Activated CD4-positive, alpha-beta T cell treated with anti-CD3 and anti-CD28 coated beads for 1 hour (primary cell): ENCODE data around the gene PPY.
"Not testable (repeated sequence)": the region's sequence is repeated elsewhere in the genome, so short reads cannot be mapped to it uniquely, and the experiment has no call there.

Experiments
- DNase-seq: peaks from one replicate; pipeline ENCODE4 v3.0.0-alpha.2; 2020

The PPY gene

GRCh38 chr17:43962479-43962878 is 20.2 kb upstream of the PPY start:
- DNase-seq, result no peak

DNA sequence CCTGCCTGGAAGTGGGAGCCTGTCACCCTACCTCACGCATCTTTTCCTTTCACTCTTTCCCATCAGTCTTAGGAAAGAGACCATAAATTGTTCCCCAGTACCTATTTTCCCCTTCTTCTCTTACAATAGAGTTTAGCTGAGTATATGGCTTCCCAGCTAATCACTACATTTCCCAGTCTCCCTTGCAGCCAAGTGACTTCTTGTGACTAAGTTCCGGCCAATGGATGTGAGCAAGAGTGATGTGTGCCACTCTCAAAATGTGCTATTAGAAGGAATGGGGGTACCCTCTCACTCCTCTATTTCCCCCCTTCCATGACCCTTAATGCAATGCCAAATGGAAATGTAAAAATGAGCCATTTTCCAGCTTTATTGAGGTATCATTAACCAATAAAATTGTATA is 19.7 kb upstream of the PPY start:
- no peak for DNase-seq

DNA sequence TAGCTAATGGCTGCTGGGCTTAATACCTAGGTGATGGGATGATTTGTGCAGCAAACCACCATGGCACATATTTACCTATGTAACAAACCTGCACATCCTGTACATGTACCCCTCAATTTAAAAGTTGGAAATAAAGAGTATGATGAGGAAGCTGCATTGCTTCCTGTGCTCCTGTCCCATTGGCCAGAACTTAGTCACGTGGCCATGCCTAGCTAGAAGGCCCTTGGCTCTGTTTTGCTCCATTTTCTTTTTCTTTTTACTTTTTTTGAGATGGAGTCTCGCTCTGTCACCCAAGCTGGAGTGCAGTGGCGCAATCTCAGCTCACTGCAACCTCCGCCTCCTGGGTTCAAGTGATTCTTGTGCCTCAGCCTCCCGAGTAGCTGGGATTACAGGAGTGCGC is 19.0 kb upstream of the PPY start:
- DNase-seq, result not testable (repeated sequence)

DNA sequence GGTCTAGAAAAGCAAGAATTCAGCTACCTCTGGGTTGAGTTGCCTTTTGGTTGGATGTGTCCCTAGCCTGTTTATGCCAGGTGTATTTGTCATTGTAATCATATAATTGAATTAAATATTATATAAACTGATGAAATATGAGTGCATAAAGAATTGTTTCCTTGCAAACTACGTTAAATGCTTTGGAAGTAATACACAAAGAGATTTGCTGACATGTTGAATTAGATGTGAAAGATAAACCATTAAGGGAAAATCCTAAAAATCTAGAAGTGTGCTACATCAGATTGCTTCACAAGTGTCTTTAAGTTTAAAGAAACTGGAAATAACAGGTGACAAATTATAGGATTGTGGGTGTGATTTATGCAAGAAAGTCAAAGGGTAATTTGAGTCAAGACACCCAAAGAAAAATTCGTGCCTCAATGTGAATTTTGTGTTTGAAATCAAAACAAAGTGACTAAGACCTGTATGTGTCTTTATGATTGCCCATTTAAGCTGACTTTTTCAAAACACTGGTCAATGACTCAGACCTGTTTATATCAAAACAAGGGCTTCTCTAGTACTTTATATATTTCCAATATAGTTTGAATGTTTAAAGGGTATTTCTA is 16.6 kb upstream of the PPY start:
- no peak for DNase-seq

DNA sequence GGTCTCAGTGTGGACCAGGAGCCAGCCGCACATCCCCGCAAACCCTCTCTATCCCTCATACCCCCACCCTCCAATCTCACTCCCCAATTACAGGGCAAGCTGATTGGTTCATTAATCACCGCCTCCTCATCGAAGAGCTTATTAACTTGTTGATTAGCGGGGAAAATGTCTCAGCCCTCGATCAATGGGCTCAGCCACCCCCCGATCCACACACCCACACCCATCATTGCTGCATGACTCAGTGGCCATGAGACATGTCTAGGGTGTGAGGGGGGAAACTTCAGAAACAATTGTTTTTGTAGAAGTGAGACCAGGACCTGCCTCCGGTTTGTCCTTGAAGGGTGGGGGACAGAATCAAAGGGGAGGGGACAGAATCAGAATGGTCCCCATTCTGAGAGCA is 13.9 kb upstream of the PPY start:
- DNase-seq, result no peak

- DNase-seq, result no peak
Observed at GRCh38 chr17:43953746-43954145, 11.5 kb upstream of the PPY start, which contains the start of gene PYY. TSS of gene PYY (minus strand) at chr17:43953940. CDS start at chr17:43953483, 457 bp downstream.

DNA sequence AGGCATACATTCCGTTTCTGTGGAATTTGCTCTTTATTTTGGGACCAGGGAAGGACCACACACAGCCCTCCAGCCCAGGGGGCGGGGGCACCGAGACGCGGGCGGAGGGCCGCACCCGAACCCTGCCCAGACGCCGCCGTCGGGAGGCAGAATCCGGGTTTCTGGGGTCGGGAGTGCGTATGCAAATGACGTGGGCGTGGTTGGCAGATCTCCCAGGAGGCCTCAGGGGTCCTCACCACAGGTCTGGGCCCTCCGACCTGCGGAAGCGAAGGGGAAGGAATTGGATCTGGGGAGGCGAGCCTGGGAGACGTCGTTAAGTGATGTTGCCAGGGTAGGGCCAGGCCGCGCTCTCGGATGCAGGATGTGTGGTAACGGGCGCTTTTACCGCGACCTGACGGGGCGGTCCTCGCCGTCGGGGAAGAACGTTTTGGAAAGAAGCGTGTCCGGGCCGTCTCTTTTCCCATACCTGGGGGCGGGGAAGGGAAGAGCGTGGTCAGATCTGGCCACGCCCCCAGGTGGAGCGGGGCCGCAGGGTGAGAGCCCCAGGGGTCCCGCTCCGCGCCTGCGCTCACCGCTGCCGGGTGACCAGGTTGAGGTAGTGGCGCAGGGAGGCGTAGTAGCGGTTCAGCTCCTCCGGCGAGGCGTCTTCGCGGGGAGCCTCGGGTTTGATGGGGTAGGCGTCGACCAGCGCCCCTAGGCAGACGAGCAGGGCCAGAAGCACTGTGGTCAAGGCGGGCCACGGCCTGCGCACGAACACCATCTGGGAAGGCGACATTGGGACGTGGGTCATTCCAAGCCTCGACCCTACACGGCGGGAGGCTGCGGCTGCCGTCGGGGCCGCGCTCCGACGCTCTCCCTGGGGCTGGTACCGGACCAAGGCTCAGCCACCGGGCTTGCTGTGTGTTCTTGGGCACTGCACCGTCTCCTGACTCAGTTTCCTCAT is 10.7 kb upstream of the PPY start:
- no peak for DNase-seq

GRCh38 chr17:43952351-43952723 is 10.1 kb upstream of the PPY start:
- DNase-seq, result no peak

DNA sequence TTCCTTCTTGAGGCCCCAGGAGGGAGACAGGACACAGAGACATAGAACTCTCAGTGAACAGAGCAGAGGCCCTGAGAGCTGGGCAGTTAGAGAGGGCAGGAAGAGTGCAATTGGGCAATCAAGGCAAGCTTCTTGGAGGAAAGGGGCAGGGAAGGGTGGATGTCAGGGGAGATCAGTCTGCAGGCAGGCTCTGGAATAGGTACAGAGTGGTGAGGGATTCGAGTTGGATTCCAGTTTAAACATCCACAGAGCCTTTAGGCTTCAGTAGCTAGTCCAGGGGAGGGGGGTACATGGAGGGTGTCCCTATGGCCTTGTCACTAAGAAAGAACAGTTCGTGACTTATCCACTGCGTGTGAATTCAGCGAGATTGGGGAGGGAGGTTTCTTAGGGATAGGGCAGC is 9.5 kb upstream of the PPY start:
- no peak for DNase-seq

- DNase-seq, result no peak
Observed at GRCh38 chr17:43950554-43950953, 8.3 kb upstream of the PPY start.

- DNase-seq, result no peak
Observed at GRCh38 chr17:43949781-43950180, 7.5 kb upstream of the PPY start.

DNA sequence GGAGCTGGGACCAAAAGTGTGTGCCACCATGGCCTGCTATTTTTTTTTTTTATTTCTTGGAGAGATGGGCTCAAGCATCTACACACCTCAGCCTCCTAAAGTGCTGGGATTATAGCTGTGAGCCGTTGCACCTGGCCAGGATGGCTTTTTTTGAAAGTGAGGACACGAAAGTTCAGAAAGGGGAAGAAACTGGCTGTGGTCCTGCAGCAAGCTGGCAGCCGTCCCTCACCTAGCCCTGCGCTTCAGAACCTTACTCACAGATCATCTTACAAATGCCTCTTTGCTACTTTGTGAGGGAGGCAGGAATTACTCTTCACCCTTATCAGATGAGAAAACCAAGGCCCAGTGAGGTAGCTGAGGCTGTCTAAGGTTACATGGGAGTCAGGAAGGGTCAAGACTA is 4.5 kb upstream of the PPY start:
- DNase-seq, result no peak

DNA sequence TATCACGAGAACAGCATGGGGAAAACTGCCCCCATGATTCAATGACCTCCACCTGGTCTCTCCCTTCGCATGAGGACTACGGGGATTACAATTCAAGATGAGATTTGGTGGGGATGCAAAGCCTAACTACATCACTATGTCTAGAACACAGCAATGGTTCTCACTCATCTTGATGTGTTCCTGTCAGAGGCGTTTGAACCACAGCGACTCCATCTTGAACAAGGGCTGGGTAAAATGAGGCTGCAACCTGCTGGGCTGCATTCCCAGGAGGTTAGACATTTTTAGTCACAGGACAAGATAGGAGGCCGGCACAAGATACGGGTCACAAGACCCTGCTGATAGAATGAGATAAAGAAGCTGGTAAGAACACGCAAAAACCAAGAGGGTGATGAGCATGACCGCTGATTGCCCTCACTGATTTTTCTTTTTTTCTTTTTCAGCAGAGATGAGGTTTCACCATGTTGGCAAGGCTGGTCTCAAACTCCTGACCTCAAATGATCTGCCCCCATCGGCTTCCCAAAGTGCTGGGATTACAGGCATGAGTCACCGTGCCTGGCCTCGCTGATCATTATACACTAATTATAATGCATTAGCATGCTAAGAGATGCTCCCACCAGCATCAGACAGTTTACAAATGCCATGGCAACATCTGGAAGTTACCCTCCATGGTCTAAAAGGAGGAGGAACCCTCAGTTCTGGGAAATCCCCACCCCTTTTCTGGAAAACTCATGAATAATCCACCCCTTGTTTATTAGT is 3.0 kb upstream of the PPY start:
- no peak for DNase-seq

DNA sequence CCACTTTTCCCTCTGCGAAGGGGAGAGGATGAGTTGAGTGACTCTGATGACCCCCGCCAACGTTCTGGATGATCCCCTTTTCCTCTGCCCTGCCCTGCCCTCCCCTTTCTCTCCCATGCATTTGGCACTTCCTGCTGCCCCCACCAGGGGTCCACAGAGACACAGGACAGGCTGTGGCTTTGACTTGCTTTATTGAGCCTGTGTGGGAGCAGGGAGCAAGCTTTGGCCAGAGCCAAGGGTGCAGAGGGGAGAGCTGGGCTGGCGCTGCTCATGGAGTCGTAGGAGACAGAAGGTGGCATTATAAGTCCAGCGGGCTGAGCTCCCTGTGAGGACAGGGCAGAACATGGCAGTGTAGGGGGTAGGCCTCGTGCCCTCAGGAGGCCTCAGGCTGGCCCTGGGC is 1.6 kb downstream of the PPY start:
- DNase-seq, result no peak

DNA sequence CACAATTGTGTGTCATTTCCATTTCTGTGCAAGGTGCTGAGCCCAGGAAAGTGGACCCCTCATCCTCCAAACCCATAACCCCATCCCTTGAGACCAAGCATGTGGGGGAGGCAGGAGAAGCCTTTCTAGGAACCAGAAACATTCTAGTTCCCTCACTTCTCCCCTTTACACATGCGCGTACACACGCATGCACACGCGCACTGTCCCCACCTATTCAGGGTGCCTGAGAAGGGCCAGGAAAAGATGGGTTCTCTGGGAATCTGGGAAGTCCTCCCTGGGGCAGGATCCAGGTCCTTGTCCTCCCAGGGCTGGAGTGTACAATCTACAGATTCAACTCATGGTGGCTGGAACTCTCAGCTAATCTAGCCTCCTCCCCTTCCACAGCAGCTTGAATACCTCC is 2.4 kb downstream of the PPY start:
- no peak for DNase-seq

GRCh38 chr17:43939452-43939851 is 2.8 kb downstream of the PPY start:
- not testable (repeated sequence) for DNase-seq

DNA sequence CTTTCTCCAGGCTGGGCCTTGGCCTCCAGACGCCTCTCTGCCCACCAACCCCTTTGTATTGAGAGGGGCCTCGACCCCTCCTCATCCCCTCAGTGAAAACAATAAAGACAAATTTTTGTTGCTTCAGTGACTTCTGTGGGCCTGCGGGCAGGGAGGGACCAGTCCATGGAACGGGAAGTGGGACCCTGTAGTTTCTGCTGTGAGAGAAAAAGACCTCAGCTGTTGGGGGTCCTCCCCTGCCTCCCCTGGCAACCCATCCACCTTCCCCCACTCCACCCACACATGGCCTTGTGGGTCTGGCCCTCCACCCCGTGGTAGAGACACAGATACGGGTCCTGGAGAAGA is 3.5 kb downstream of the PPY start:
- no peak for DNase-seq

GRCh38 chr17:43936434-43936833 is 5.8 kb downstream of the PPY start:
- DNase-seq, result no peak

- DNase-seq, result no peak
Observed at GRCh38 chr17:43935926-43936261, 6.4 kb downstream of the PPY start.

- no peak for DNase-seq
Observed at GRCh38 chr17:43935204-43935925, 6.9 kb downstream of the PPY start.

- DNase-seq, result no peak
Observed at GRCh38 chr17:43932923-43933322, 9.4 kb downstream of the PPY start.

GRCh38 chr17:43932357-43932756 is 9.9 kb downstream of the PPY start:
- DNase-seq, result no peak

- DNase-seq, result no peak
Observed at GRCh38 chr17:43931062-43931571, 11.2 kb downstream of the PPY start.
